Measurements from ENCODE around the gene AVPR2.
A peak's percentile ranks its signal among the peaks of the same experiment; 100 is the strongest.

AVPR2 gene

GRCh38 chrX:153885968-153886903, 18.2 kb upstream of the AVPR2 start, which contains the start of gene L1CAM:
L1CAM (minus strand) TSS chrX:153886173; CDS start chrX:153875836, 10,337 bp downstream.
- H3K27me3 Mint-ChIP-seq: peaks cover 5% of the 10 kb centered on the region
- H3K9me3 Mint-ChIP-seq: no peaks in the 10 kb centered on the region
- peaks cover 4% of the 10 kb centered on the region for H3K36me3 Mint-ChIP-seq
- H3K4me3 Mint-ChIP-seq: peak within 1 kb of the TSS; percentile 62
- peaks cover 15% of the 10 kb centered on the region for H3K4me1 Mint-ChIP-seq
- no peak within 1 kb of the TSS for H3K27ac Mint-ChIP-seq
- DNase-seq (ENCODE audit: low spot score in 2 of 2) (no peak), ATAC-seq (ENCODE audit: low read depth) (peak; percentile 28)

GRCh38 chrX:153886915-153887314, 17.6 kb upstream of the AVPR2 start:
- Mint-ChIP-seq H3K4me1 (peaks cover 15% of the 10 kb centered on the region), H3K9me3 (no peaks in the 10 kb centered on the region), H3K36me3 (peaks cover 4% of the 10 kb centered on the region), H3K27ac (no peak overlapping the region), H3K4me3 (peak overlapping the region; percentile 62), H3K27me3 (peaks cover 5% of the 10 kb centered on the region)
- ATAC-seq (ENCODE audit: low read depth) (no peak), DNase-seq (ENCODE audit: low spot score in 2 of 2) (no peak)

GRCh38 chrX:153887385-153887784, 17.1 kb upstream of the AVPR2 start:
- H3K4me1 Mint-ChIP-seq: peaks cover 13% of the 10 kb centered on the region
- H3K27me3 Mint-ChIP-seq: peaks cover 3% of the 10 kb centered on the region
- ATAC-seq (ENCODE audit: low read depth) (no peak), DNase-seq (ENCODE audit: low spot score in 2 of 2) (no peak)
- no peak overlapping the region for H3K4me3 Mint-ChIP-seq
- no peak overlapping the region for H3K27ac Mint-ChIP-seq
- H3K9me3 Mint-ChIP-seq: no peaks in the 10 kb centered on the region
- H3K36me3 Mint-ChIP-seq: peaks cover 3% of the 10 kb centered on the region

GRCh38 chrX:153888344-153888743, 16.1 kb upstream of the AVPR2 start:
- H3K27me3 Mint-ChIP-seq: peaks cover 3% of the 10 kb centered on the region
- peak; percentile 87 for ATAC-seq (ENCODE audit: low read depth)
- peak overlapping the region; percentile 41 for H3K4me3 Mint-ChIP-seq
- no peaks in the 10 kb centered on the region for H3K36me3 Mint-ChIP-seq
- peak; percentile 25 to 44 for DNase-seq (ENCODE audit: low spot score in 2 of 2)
- H3K27ac Mint-ChIP-seq: no peak overlapping the region
- no peaks in the 10 kb centered on the region for H3K9me3 Mint-ChIP-seq
- H3K4me1 Mint-ChIP-seq: peaks cover 13% of the 10 kb centered on the region

GRCh38 chrX:153889123-153889522, 15.3 kb upstream of the AVPR2 start:
- ATAC-seq (ENCODE audit: low read depth): no peak

GRCh38 chrX:153897899-153898298, 6.6 kb upstream of the AVPR2 start:
- no peaks in the 10 kb centered on the region for H3K9me3 Mint-ChIP-seq
- peaks cover 2% of the 10 kb centered on the region for H3K36me3 Mint-ChIP-seq
- no peak for ATAC-seq (ENCODE audit: low read depth)

More at GRCh38 chrX:153889123-153889522, 15.3 kb upstream of the AVPR2 start:
- no peaks in the 10 kb centered on the region for H3K9me3 Mint-ChIP-seq
- H3K36me3 Mint-ChIP-seq: no peaks in the 10 kb centered on the region
- H3K27ac Mint-ChIP-seq: no peak overlapping the region
- no peak overlapping the region for H3K4me3 Mint-ChIP-seq
- peaks cover 3% of the 10 kb centered on the region for H3K27me3 Mint-ChIP-seq
- H3K4me1 Mint-ChIP-seq: peaks cover 15% of the 10 kb centered on the region
- no peak for DNase-seq (ENCODE audit: low spot score in 2 of 2)

GRCh38 chrX:153900831-153901752, 3.4 kb upstream of the AVPR2 start:
- peaks cover 33% of the 10 kb centered on the region for H3K4me1 Mint-ChIP-seq
- H3K36me3 Mint-ChIP-seq: peaks cover 2% of the 10 kb centered on the region
- peak; percentile 93 for ATAC-seq (ENCODE audit: low read depth)
- peak overlapping the region; percentile 77 for H3K4me3 Mint-ChIP-seq
- no peaks in the 10 kb centered on the region for H3K9me3 Mint-ChIP-seq
- H3K27ac Mint-ChIP-seq: peak overlapping the region; percentile 90
- no peaks in the 10 kb centered on the region for H3K27me3 Mint-ChIP-seq
- DNase-seq (ENCODE audit: low spot score in 2 of 2): peak in 1 of 2 donors; percentile 61

More at GRCh38 chrX:153897899-153898298, 6.6 kb upstream of the AVPR2 start:
- Mint-ChIP-seq H3K27ac (no peak overlapping the region), H3K4me1 (peaks cover 21% of the 10 kb centered on the region), H3K4me3 (no peak overlapping the region), H3K27me3 (no peaks in the 10 kb centered on the region)
- no peak for DNase-seq (ENCODE audit: low spot score in 2 of 2)

GRCh38 chrX:153901753-153902140, 2.7 kb upstream of the AVPR2 start:
- H3K27ac Mint-ChIP-seq: peak overlapping the region; percentile 90

GRCh38 chrX:153902385-153902784, 2.1 kb upstream of the AVPR2 start:
- ATAC-seq (ENCODE audit: low read depth) (no peak), DNase-seq (ENCODE audit: low spot score in 2 of 2) (no peak)
- Mint-ChIP-seq H3K27ac (no peak overlapping the region), H3K4me3 (no peak overlapping the region), H3K9me3 (no peaks in the 10 kb centered on the region), H3K4me1 (peaks cover 33% of the 10 kb centered on the region), H3K36me3 (peaks cover 2% of the 10 kb centered on the region), H3K27me3 (no peaks in the 10 kb centered on the region)

More at GRCh38 chrX:153901753-153902140, 2.7 kb upstream of the AVPR2 start:
- no peaks in the 10 kb centered on the region for H3K27me3 Mint-ChIP-seq
- H3K9me3 Mint-ChIP-seq: no peaks in the 10 kb centered on the region
- DNase-seq (ENCODE audit: low spot score in 2 of 2) (no peak), ATAC-seq (ENCODE audit: low read depth) (no peak)
- H3K4me1 Mint-ChIP-seq: peaks cover 33% of the 10 kb centered on the region
- H3K36me3 Mint-ChIP-seq: peaks cover 2% of the 10 kb centered on the region
- H3K4me3 Mint-ChIP-seq: peak overlapping the region; percentile 77

- DNase-seq (ENCODE audit: low spot score in 2 of 2) (no peak), ATAC-seq (ENCODE audit: low read depth) (peak; percentile 2)
- peaks cover 32% of the 10 kb centered on the region for H3K4me1 Mint-ChIP-seq
- H3K9me3 Mint-ChIP-seq: no peaks in the 10 kb centered on the region
- no peaks in the 10 kb centered on the region for H3K27me3 Mint-ChIP-seq
- peak overlapping the region; percentile 75 for H3K4me3 Mint-ChIP-seq
- peaks cover 2% of the 10 kb centered on the region for H3K36me3 Mint-ChIP-seq
- H3K27ac Mint-ChIP-seq: peak overlapping the region; percentile 82
Measured at GRCh38 chrX:153903238-153903980, 1.1 kb upstream of the AVPR2 start.

- ATAC-seq (ENCODE audit: low read depth): no peak
- H3K27ac Mint-ChIP-seq: no peak overlapping the region
- H3K36me3 Mint-ChIP-seq: peaks cover 2% of the 10 kb centered on the region
- H3K9me3 Mint-ChIP-seq: no peaks in the 10 kb centered on the region
- H3K27me3 Mint-ChIP-seq: no peaks in the 10 kb centered on the region
- H3K4me1 Mint-ChIP-seq: peaks cover 32% of the 10 kb centered on the region
- DNase-seq (ENCODE audit: low spot score in 2 of 2): no peak
- H3K4me3 Mint-ChIP-seq: no peak overlapping the region
Measured at GRCh38 chrX:153905481-153906095, 1.1 kb downstream of the AVPR2 start.

GRCh38 chrX:153906126-153906917, 1.8 kb downstream of the AVPR2 start:
- Mint-ChIP-seq H3K27ac (no peak overlapping the region), H3K27me3 (no peaks in the 10 kb centered on the region), H3K4me3 (no peak overlapping the region), H3K36me3 (peaks cover 2% of the 10 kb centered on the region), H3K9me3 (no peaks in the 10 kb centered on the region), H3K4me1 (peaks cover 27% of the 10 kb centered on the region)
- DNase-seq (ENCODE audit: low spot score in 2 of 2): no peak
- ATAC-seq (ENCODE audit: low read depth): no peak
